K562 (cell line): ENCODE measurements around the gene PRSS53. TPM values are rescaled to one million over a fixed set of nuclear protein-coding genes. Genes with fewer than 3 reads are reported as not detected.

Experiments
- ATAC-seq: fragments of 200-7000 bp; cut with Tn5 transposase; 3 replicates; pipeline ENCODE4 v1.9.1; 2020; ENCODE audit warnings: moderate library complexity
- BruUV-seq: library from RNA; stranded (reverse); fragments of 400-500 nt; replicated peaks from 2 replicates; lab custom pipeline; 2021; lab: Mats Ljungman, UMichigan
- CTCF ChIA-PET: fragments of 300-600 bp; formaldehyde crosslinking; extraction: SDS; loops from one replicate; lab custom pipeline; 2021; ENCODE audit warnings: low intra/inter-chr PET ratio; lab: Yijun Ruan, JAX
- POLR2A ChIA-PET: fragments of 300-600, 350-650 bp; sonication (Branson Sonifier 250); formaldehyde crosslinking; extraction: SDS; loops from one replicate; lab custom pipeline; 2021; ENCODE audit warnings: antibody characterized with exemption, inconsistent platforms; lab: Yijun Ruan, JAX
- DNase-seq, 4 experiments: peaks; one replicate each; pipeline versions ENCODE4 v3.0.0 to v3.0.0-alpha.2; 2011 to 2018; ENCODE audit warnings: low spot score in 3 of 4, mixed read lengths in 3 of 4; ENCODE audit errors: extremely low read depth in 1 of 4
- FAIRE-seq: peaks from 2 replicates; lab custom pipeline; 2011; peaks lifted over from hg19 to GRCh38; lab: Jason Lieb, UNC
- H2AFZ ChIP-seq: 2 replicates; pipeline ENCODE4 v1.6.0; 2011; ENCODE audit warnings: low read depth, low read length, control low read depth, inconsistent platforms
- H3K27ac ChIP-seq: fragments of 200-600 bp; 3 replicates; pipeline ENCODE4 v1.8.0; 2011; ENCODE audit warnings: low read depth, mild to moderate bottlenecking, control low read depth, inconsistent platforms, low read length, moderate library complexity, mixed read lengths; ENCODE audit errors: extremely low read depth
- H3K27me3 ChIP-seq, 2 experiments: fragments of 300-600 bp in 1 of 2; 2 replicates in 1 of 2; 3 replicates in 1 of 2; pipeline versions ENCODE4 v1.6.0 to v1.8.0; 2011; ENCODE audit warnings: inconsistent platforms in 2 of 2, low read length in 2 of 2, mild to moderate bottlenecking in 1 of 2, mixed read lengths in 1 of 2, moderate library complexity in 1 of 2; ENCODE audit not compliant: control insufficient read depth in 2 of 2, insufficient read depth in 2 of 2
- H3K36me3 ChIP-seq: fragments of 300-600 bp; 3 replicates; pipeline ENCODE4 v1.8.0; 2011; ENCODE audit warnings: mild to moderate bottlenecking, low read length, inconsistent platforms; ENCODE audit not compliant: control insufficient read depth, insufficient read depth
- H3K4me1 ChIP-seq, 2 experiments: fragments of 200-600 bp in 1 of 2; replicated peaks in 1 of 2; 2 replicates in 1 of 2; 3 replicates in 1 of 2; pipeline versions ENCODE4 v1.5.1 to v1.8.0; 2011; ENCODE audit warnings: inconsistent platforms in 2 of 2, low read length in 2 of 2, mild to moderate bottlenecking in 1 of 2, mixed read lengths in 1 of 2, moderate library complexity in 1 of 2; ENCODE audit not compliant: control insufficient read depth in 2 of 2, insufficient read depth in 2 of 2
- H3K4me2 ChIP-seq: 2 replicates; pipeline ENCODE4 v1.6.1; 2011; ENCODE audit warnings: low read length, control low read depth, inconsistent platforms, mixed read lengths; ENCODE audit not compliant: insufficient read depth
- H3K4me3 ChIP-seq: fragments of 200-600 bp; sonication (generic), shearing (Covaris generic); 2 replicates; pipeline ENCODE4 v1.5.1; 2016; ENCODE audit warnings: control low read depth, inconsistent platforms
- H3K79me2 ChIP-seq: fragments of 200-600 bp; 3 replicates; pipeline ENCODE4 v1.8.0; 2011; ENCODE audit warnings: low read length, inconsistent platforms; ENCODE audit not compliant: control insufficient read depth, insufficient read depth
- H3K9ac ChIP-seq, 2 experiments: 2 replicates each; pipeline versions ENCODE4 v1.6.0 to v1.6.1; 2011; ENCODE audit warnings: low read depth in 2 of 2, low read length in 2 of 2, control low read depth in 1 of 2, inconsistent platforms in 1 of 2, mild to moderate bottlenecking in 1 of 2, mixed read lengths in 1 of 2; ENCODE audit not compliant: insufficient read depth in 1 of 2
- H3K9me1 ChIP-seq: one replicate; pipeline ENCODE4 v1.6.0; 2011; ENCODE audit warnings: inconsistent platforms, mild to moderate bottlenecking, low read length, moderate library complexity; ENCODE audit not compliant: control insufficient read depth, insufficient read depth
- H3K9me3 ChIP-seq: replicated peaks from 2 replicates; pipeline ENCODE4 v1.5.1; 2011; ENCODE audit warnings: low read depth, low read length, inconsistent platforms; ENCODE audit not compliant: control insufficient read depth, insufficient read depth
- H4K20me1 ChIP-seq: replicated peaks from 2 replicates; pipeline ENCODE4 v1.6.1; 2011; ENCODE audit warnings: low read length, inconsistent platforms, mixed read lengths; ENCODE audit not compliant: control insufficient read depth, insufficient read depth
- ELF4 ChIP-seq: fragments of 450-650 bp; formaldehyde crosslinking; IDR thresholded peaks from 2 replicates; pipeline ENCODE4 v1.4.0; 2022; ENCODE audit warnings: missing genetic modification characterization
- FOSL1 ChIP-seq: fragments of 200-800 bp; sonication (Bioruptor generic); conservative IDR thresholded peaks from 2 replicates; pipeline ENCODE4 v1.6.1; 2016; ENCODE audit warnings: missing genetic modification characterization, missing compliant biosample characterization
- NRF1 ChIP-seq, 2 experiments: fragments of 450-650 bp; IDR thresholded peaks in 1 of 2; conservative IDR thresholded peaks in 1 of 2; 2 replicates each; pipeline ENCODE4 v1.6.1; 2014; ENCODE audit warnings: mild to moderate bottlenecking in 2 of 2
- RBM25 ChIP-seq: fragments of 200-400 bp; formaldehyde crosslinking; IDR thresholded peaks from 2 replicates; pipeline ENCODE4 v1.6.1; 2018; ENCODE audit warnings: low read length, low read depth, moderate library complexity; ENCODE audit not compliant: severe bottlenecking
- SETDB1 ChIP-seq: IDR thresholded peaks from one replicate; pipeline ENCODE4 v1.6.1; 2012; ENCODE audit warnings: low read length, control low read depth, inconsistent platforms
- SMAD1 ChIP-seq: fragments of 150-350 bp; IDR thresholded peaks from 2 replicates; pipeline ENCODE4 v1.6.1; 2014; ENCODE audit warnings: low read length, low read depth; ENCODE audit not compliant: partially characterized antibody
- XRCC4 ChIP-seq: IDR thresholded peaks from one replicate; pipeline ENCODE4 v1.6.1; 2011; ENCODE audit not compliant: insufficient read depth, insufficient read length; ENCODE audit errors: extremely low read depth
- YY1 ChIP-seq, 3 experiments: IDR thresholded peaks; 2 replicates each; pipeline ENCODE4 v1.6.1; 2011; ENCODE audit warnings: low read length in 2 of 3, mild to moderate bottlenecking in 2 of 3, moderate library complexity in 2 of 3, borderline replicate concordance in 1 of 3, control low read depth in 1 of 3, low read depth in 1 of 3; ENCODE audit not compliant: insufficient read depth in 3 of 3, insufficient replicate concordance in 2 of 3, control insufficient read depth in 1 of 3, insufficient read length in 1 of 3; ENCODE audit errors: extremely low read depth in 1 of 3
- ZNF589 ChIP-seq: fragments of 200-800 bp; sonication (Bioruptor generic); IDR thresholded peaks from 2 replicates; pipeline ENCODE4 v1.6.1; 2016; ENCODE audit warnings: low read depth, missing genetic modification characterization, missing compliant biosample characterization
- WGBS: fragments of 100-300 bp; shearing (Covaris generic); methylation state at CpG from one replicate; pipeline ENCODE4 v1.1.6; 2016; ENCODE audit warnings: low coverage, mixed read lengths; ENCODE audit not compliant: insufficient coverage; ENCODE audit errors: missing lambda C conversion rate; 5-methylcytosine and 5-hydroxymethylcytosine counted together
- in situ Hi-C: fragments of 300-500 bp; cut with MboI; formaldehyde crosslinking; loops from 4 replicates; pipeline ENCODE4 v1.15.0; 2018; ENCODE audit warnings: inconsistent platforms, mixed read lengths
- intact Hi-C: fragments of 100-400 bp; cut with micrococcal nuclease; formaldehyde crosslinking; loops from 2 replicates; pipeline ENCODE4 v1.14.2; 2022
- polyA plus RNA-seq, 8 experiments: library from polyadenylated mRNA; depleted of rRNA in 4 of 8; stranded (reverse) in 5 of 8; unstranded in 3 of 8; fragments of >200 nt; fragmentation: Nextera tagmentation in 2 of 8; fragmentation: Illumina TruSeq in 1 of 8; extraction: Ambion mirVana in 2 of 8; extraction: Trizol in 1 of 8; gene quantifications; 2 replicates each; pipeline versions ENCODE4 v1.2.1 to v1.2.3, GENCODE V29; 2011 to 2014; ENCODE audit warnings: inconsistent platforms in 1 of 8, missing spikeins in 1 of 8
- total RNA-seq, 7 experiments: library from RNA; depleted of rRNA in 6 of 7; stranded (reverse); fragments of >200 nt in 6 of 7; fragmentation: Illumina TruSeq in 2 of 7; extraction: Trizol in 2 of 7; gene quantifications; 2 replicates each; pipeline versions ENCODE4 v1.2.1 to v1.2.3, GENCODE V29; 2011 to 2021; ENCODE audit warnings: low replicate concordance in 1 of 7

PRSS53 gene
- total and polyA plus RNA-seq, 9 of the 15 experiments (the other 6 are each of a cell fraction or from before 2014, with no cell fraction given): 0.40 to 1.9 (median 0.78) TPM; not detected in 2

DNA sequence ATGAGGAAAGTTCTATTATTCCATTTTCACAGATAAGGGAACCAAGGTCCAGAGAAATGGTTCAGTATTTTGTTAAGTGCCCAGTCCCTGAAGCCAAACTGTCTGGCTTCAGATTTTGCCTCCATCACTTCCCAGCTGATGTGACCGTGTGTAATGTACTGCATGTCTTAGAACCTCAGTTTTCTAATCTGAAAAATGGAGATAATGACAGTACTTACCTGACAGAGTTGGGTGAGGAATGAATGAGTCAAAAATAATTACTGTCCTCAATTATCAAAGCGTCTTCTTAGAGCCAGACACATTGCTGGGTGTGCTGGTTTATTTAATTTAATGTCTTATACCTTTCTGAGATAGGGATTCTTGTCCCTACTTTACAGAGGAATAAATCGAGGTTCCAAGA is 21.4 kb downstream of the PRSS53 start:
- Histone ChIP-seq H3K79me2 (peaks cover 48% of the 10 kb centered on the region), H3K4me2 (no peak overlapping the region), H4K20me1 (no peaks in the 10 kb centered on the region), H3K36me3 (peaks cover 21% of the 10 kb centered on the region; the same call in 2 of the 3 replicates), H3K27me3 (no peaks in the 10 kb centered on the region), H3K4me3 (no peak overlapping the region), H2AFZ (no peak overlapping the region), H3K4me1 (peaks cover 7 to 13% of the 10 kb centered on the region in 2 experiments; a peak in 4 of 5 replicates), H3K9ac (no peak overlapping the region), H3K27ac (no peak overlapping the region), H3K9me3 (no peaks in the 10 kb centered on the region), H3K9me1 (no peaks in the 10 kb centered on the region)
- in situ Hi-C loops: no loop called here
- no peak for ATAC-seq
- FAIRE-seq: no peak
- intact Hi-C loops: no loop called here
- no peak for DNase-seq
- CTCF ChIA-PET: no interaction called here
- POLR2A ChIA-PET: interaction anchor here (0.6 to 2.2 kb wide), 5 partner anchors 8 to 112 kb away, joined by 3 to 7 read pairs (median 4); partner anchors contain the start of gene FUS
- TF ChIP-seq SETDB1 (no peak), RBM25 (peak; percentile 42)
- TF ChIP-seq, all 486 proteins: peak for 1
- WGBS: 57% methylated on average over 3 of the region's 3 CpGs
- no TSS peak for BruUV-seq

DNA sequence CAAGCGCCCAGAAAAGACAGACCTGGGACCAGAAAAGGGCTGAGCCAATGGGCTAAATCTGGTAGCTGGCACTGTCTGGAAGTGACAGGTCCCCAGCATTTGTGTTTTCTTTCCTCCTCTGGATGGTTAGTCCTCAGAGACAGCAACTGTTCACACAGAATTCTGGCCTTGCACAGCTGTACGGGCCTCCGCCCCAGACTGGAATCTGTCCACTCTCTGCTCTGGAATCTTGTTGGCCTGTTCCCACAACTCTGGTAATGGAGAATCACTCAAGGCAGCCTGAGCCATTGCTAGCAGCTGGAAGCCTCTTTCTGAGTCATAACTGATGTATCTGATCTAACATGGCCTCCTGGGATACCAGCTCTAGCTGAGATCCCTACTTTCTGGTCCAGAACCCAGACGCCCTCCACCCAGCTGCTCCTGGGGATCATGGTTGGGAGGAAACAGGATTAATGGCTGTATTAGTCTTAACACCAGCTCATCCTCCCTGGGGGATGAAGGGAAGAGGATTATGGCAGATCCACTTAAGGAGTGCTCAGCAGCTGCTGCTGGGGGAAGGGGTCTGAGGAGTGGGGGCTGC is 23.8 kb downstream of the PRSS53 start:
- H3K27ac ChIP-seq: no peak overlapping the region
- no peaks in the 10 kb centered on the region for H3K9me1 ChIP-seq
- FAIRE-seq: peak; percentile 11
- TF ChIP-seq NRF1 (conservative IDR thresholded peaks at IDR 0.05 in 1 of 2, IDR thresholded peaks at IDR 0.05 in 1 of 2) (no peak), YY1 (IDR thresholded peaks at IDR 0.05; ENCODE audit: borderline replicate concordance in 1 of 3, control insufficient read depth in 1 of 3, extremely low read depth in 1 of 3, insufficient read depth in 3 of 3, insufficient read length in 1 of 3, insufficient replicate concordance in 2 of 3, low read depth in 1 of 3, low read length in 2 of 3) (peak in 1 of 3 experiments; percentile 13), ZNF589 (CRISPR knock-in tag) (no peak), SMAD1 (no peak), ELF4 (CRISPR knock-in tag) (no peak), FOSL1 (tag) (peak; percentile 68), XRCC4 (no peak)
- H3K4me1 ChIP-seq: peaks cover 0 to 19% of the 10 kb centered on the region in 2 experiments; a peak in 3 of 5 replicates
- intact Hi-C loops (no loop called here), in situ Hi-C loops (no loop called here)
- peaks cover 42% of the 10 kb centered on the region; the same call in 2 of the 3 replicates for H3K36me3 ChIP-seq
- peak overlapping the region in 1 of 2 experiments; percentile 27; a peak in 1 of 4 replicates for H3K9ac ChIP-seq
- no peak for ATAC-seq
- BruUV-seq: no TSS peak
- no peak overlapping the region for H2AFZ ChIP-seq
- CTCF ChIA-PET: no interaction called here
- H3K79me2 ChIP-seq: peaks cover 36% of the 10 kb centered on the region
- H3K4me2 ChIP-seq: no peak overlapping the region
- no peak for DNase-seq
- POLR2A ChIA-PET: interaction anchor here (1.3 kb wide), 1 partner anchor 115 kb away, joined by 3 read pairs; the partner anchor contains the start of gene FUS
- no peaks in the 10 kb centered on the region for H4K20me1 ChIP-seq
- H3K9me3 ChIP-seq: no peaks in the 10 kb centered on the region
- 75% methylated on average over 4 of the region's 4 CpGs for WGBS
- no peak overlapping the region for H3K4me3 ChIP-seq
- H3K27me3 ChIP-seq: no peaks in the 10 kb centered on the region
